Fibroblast of the aortic adventitia (primary cell): ENCODE measurements around the gene PLD5. TPM values are rescaled to one million over a fixed set of nuclear protein-coding genes. Genes with fewer than 3 reads are reported as not detected.
"Not testable (repeated sequence)": the region's sequence is repeated elsewhere in the genome, so short reads cannot be mapped to it uniquely, and the experiment has no call there.

Experiments
- DNase-seq: peaks from one replicate; pipeline ENCODE4 v3.0.0-alpha.2; 2010; ENCODE audit warnings: low read depth
- H3K4me3 ChIP-seq: 2 replicates; pipeline ENCODE4 v1.5.1; 2011; ENCODE audit warnings: low read depth, mild to moderate bottlenecking, control low read depth, low read length, moderate library complexity
- total RNA-seq: library from RNA; depleted of rRNA; stranded (reverse); fragments of >200 nt; gene quantifications from 2 replicates; pipeline ENCODE4 v1.2.3, GENCODE V29; 2012; ENCODE audit warnings: low replicate concordance
- TF ChIP-seq, protein P1 (sequence below): IDR thresholded peaks from 2 replicates; pipeline ENCODE4 v1.5.1; 2011; ENCODE audit warnings: mild to moderate bottlenecking, low read length, control low read depth, inconsistent platforms; ENCODE audit not compliant: insufficient read depth

PLD5 gene
- total RNA-seq, 1 donor: under 0.01 TPM

- H3K4me3 ChIP-seq: no peak overlapping the region
- no peak for DNase-seq
- TF ChIP-seq, protein P1, sequence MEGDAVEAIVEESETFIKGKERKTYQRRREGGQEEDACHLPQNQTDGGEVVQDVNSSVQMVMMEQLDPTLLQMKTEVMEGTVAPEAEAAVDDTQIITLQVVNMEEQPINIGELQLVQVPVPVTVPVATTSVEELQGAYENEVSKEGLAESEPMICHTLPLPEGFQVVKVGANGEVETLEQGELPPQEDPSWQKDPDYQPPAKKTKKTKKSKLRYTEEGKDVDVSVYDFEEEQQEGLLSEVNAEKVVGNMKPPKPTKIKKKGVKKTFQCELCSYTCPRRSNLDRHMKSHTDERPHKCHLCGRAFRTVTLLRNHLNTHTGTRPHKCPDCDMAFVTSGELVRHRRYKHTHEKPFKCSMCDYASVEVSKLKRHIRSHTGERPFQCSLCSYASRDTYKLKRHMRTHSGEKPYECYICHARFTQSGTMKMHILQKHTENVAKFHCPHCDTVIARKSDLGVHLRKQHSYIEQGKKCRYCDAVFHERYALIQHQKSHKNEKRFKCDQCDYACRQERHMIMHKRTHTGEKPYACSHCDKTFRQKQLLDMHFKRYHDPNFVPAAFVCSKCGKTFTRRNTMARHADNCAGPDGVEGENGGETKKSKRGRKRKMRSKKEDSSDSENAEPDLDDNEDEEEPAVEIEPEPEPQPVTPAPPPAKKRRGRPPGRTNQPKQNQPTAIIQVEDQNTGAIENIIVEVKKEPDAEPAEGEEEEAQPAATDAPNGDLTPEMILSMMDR: no peak
Measured at GRCh38 chr1:242240077-242240476, 284.4 kb downstream of the PLD5 start.

DNA sequence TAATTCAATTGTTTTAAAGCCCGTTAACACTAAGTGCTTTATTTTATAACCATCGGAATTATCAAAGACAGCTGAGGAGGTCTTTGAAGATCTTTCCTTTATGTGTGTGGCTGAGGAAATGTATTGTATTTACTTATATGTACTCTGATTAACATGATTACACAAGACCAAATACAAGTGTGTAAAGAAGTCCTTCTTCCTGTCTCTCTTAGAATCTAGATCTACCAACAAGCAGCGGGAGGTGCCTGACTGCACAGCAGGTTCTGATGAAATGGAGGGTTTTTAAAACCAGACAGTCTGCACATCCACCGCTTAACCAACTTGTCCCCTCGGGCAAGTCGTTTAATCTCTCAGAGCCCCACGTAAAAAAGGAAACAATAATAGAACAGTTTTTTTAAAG is 285.1 kb downstream of the PLD5 start:
- DNase-seq: no peak
- H3K4me3 ChIP-seq: no peak overlapping the region
- TF ChIP-seq, protein P1: no peak

DNA sequence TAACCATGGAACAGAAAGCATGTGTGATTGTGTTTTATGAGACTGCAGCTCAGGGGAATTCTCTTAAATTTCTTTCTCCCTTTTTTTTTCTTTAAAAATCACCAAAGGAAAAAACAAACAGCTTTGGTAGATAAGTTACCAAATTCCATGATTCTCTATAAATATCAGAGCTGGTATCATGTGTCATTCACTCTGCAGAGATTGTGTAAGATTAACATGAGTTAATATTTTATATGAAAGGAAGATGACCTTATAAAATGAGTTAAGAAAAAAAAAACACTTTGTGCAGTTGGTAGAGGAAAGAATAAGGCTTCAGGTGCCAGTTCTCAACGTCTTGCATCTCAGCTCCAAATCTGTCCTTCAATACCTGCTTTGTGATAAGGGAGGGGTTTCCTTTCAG is 287.4 kb downstream of the PLD5 start:
- TF ChIP-seq, protein P1: no peak
- no peak for DNase-seq
- no peak overlapping the region for H3K4me3 ChIP-seq

DNA sequence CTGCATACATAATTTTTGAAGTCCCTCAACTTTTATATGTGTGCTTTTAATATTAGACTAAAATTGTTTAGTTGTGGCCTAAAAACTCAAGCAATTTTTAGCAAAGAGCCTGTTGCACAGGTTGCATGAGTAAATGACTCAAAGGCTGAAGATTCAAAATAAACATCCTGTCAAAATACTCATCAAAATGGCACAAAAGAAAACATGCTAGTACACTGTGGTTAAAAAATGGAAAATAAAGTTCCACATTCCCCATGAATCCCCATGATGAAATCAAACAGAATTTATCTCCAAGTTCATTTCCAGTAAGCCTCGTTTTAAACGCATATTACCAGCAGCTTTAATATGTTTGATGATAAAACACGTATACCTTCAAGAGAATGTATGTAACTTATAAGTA is 295.5 kb downstream of the PLD5 start:
- DNase-seq: no peak
- no peak overlapping the region for H3K4me3 ChIP-seq
- TF ChIP-seq, protein P1: no peak

GRCh38 chr1:242225767-242226573 is 298.5 kb downstream of the PLD5 start:
- TF ChIP-seq, protein P1: no peak
- no peak for DNase-seq
- no peak overlapping the region for H3K4me3 ChIP-seq

- H3K4me3 ChIP-seq, DNase-seq: not testable (repeated sequence)
Measured at GRCh38 chr1:242224878-242225766, 299.4 kb downstream of the PLD5 start.

DNA sequence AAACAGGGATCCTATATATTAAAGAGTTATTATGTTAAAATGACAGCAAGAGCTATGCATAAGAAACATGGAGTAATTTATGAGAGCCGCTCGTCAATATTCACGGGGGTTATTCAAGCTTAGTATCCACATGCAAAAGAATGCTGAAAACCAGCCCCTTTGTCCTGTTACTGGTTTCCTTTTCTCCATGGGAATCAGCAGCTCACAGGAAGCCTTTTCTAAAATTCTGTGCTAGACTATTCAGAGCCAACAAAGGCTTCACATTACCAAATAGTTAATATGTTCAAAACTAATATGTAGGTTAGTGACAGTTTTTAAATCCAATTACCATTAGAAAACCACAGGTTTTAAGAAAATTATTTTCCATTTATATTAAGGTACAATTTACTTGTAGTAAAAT is 300.0 kb downstream of the PLD5 start:
- TF ChIP-seq, protein P1: no peak
- no peak for DNase-seq
- H3K4me3 ChIP-seq: no peak overlapping the region
